Breast epithelium (tissue), 4 donors: ENCODE data around the gene FYB2. TPM values are rescaled to one million over a fixed set of nuclear protein-coding genes. Genes with fewer than 3 reads are reported as not detected.

Experiments used
- DNase-seq, 2 donors: peaks; one replicate each; pipeline ENCODE4 v3.0.0-alpha.2; 2019; ENCODE audit warnings: low spot score in 2 of 2
- H3K27ac ChIP-seq, 2 donors: fragments of 200-600 bp; sonication (generic) in 1 of 2; one replicate each; pipeline ENCODE4 v1.5.1; 2016 to 2019; ENCODE audit warnings: mild to moderate bottlenecking in 1 of 2
- H3K27me3 ChIP-seq, 2 donors: fragments of 200-600 bp; sonication (generic) in 1 of 2; one replicate each; pipeline versions ENCODE4 v1.5.1 to v1.6.0; 2017 to 2019; ENCODE audit warnings: control low read depth in 1 of 2, mild to moderate bottlenecking in 1 of 2
- H3K36me3 ChIP-seq: fragments of 200-600 bp; one replicate; pipeline ENCODE4 v1.5.1; 2019
- H3K4me1 ChIP-seq, 2 donors: fragments of 200-600 bp; sonication (generic); one replicate each; pipeline ENCODE4 v1.5.1; 2016 to 2019; ENCODE audit warnings: control low read depth in 1 of 2
- H3K4me3 ChIP-seq, 3 donors: fragments of 200-600 bp; sonication (generic); 1 replicate in 2 of 3; 2 replicates in 1 of 3; pipeline ENCODE4 v1.5.1; 2016 to 2019; ENCODE audit warnings: mild to moderate bottlenecking in 3 of 3, moderate library complexity in 2 of 3
- H3K9me3 ChIP-seq, 2 donors: fragments of 200-600 bp; sonication (generic) in 1 of 2; one replicate each; pipeline ENCODE4 v1.5.1; 2016 to 2019; ENCODE audit warnings: control low read depth in 1 of 2
- CTCF ChIP-seq, 3 donors: fragments of 450-650 bp; IDR thresholded peaks; one replicate each; pipeline ENCODE4 v1.5.1; 2016 to 2017; ENCODE audit warnings: antibody characterized with exemption in 3 of 3, mild to moderate bottlenecking in 3 of 3, moderate library complexity in 3 of 3
- POLR2A ChIP-seq: fragments of 450-650 bp; IDR thresholded peaks from one replicate; pipeline ENCODE4 v1.6.1; 2016; ENCODE audit warnings: antibody characterized with exemption, mild to moderate bottlenecking, moderate library complexity
- POLR2AphosphoS5 ChIP-seq, 3 donors: sonication (generic); formaldehyde crosslinking; IDR thresholded peaks; one replicate each; pipeline ENCODE4 v1.6.1; 2017; ENCODE audit warnings: antibody characterized with exemption in 3 of 3
- intact Hi-C: fragments of 100-400 bp; cut with DNase I; formaldehyde crosslinking; loops from one replicate; pipeline ENCODE4 v1.15.1; 2023; ENCODE audit warnings: low total_unique reads
- total RNA-seq, 3 donors: library from RNA; depleted of rRNA; stranded (reverse); fragments of >200 nt; gene quantifications; one replicate each; pipeline ENCODE4 v1.1.0, GENCODE V29; 2016

The FYB2 gene
- total RNA-seq, 3 donors from 2014 or later, result 11.3 to 22.9 TPM; not detected in 1

- Histone ChIP-seq H3K36me3 (no peaks in the 10 kb centered on the region), H3K9me3 (no peaks in the 10 kb centered on the region), H3K27me3 (no peaks in the 10 kb centered on the region), H3K4me1 (no peaks in the 10 kb centered on the region), H3K4me3 (no peak overlapping the region), H3K27ac (no peak overlapping the region)
- DNase-seq, result no peak
- intact Hi-C loops, result no loop called here
- no peak for TF ChIP-seq POLR2AphosphoS5 (IDR thresholded peaks at IDR 0.05)
- no peak for TF ChIP-seq CTCF (IDR thresholded peaks at IDR 0.05)
- no peak for TF ChIP-seq POLR2A
Observed at GRCh38 chr1:56771717-56772116, 47.5 kb downstream of the FYB2 start.

GRCh38 chr1:56758794-56759193, 60.4 kb downstream of the FYB2 start:
- H3K27me3 ChIP-seq, result no peaks in the 10 kb centered on the region
- TF ChIP-seq POLR2AphosphoS5 (IDR thresholded peaks at IDR 0.05) (no peak), CTCF (IDR thresholded peaks at IDR 0.05) (no peak), POLR2A (no peak)
- H3K4me1 ChIP-seq, result no peaks in the 10 kb centered on the region
- H3K27ac ChIP-seq, result no peak overlapping the region
- H3K36me3 ChIP-seq, result no peaks in the 10 kb centered on the region
- no peak overlapping the region for H3K4me3 ChIP-seq
- no peak for DNase-seq
- intact Hi-C loops, result no loop called here
- H3K9me3 ChIP-seq, result no peaks in the 10 kb centered on the region

- no peak overlapping the region for H3K4me3 ChIP-seq
- DNase-seq, result peak in 1 of 2 donors; percentile 19
- H3K9me3 ChIP-seq, result no peaks in the 10 kb centered on the region
- H3K27ac ChIP-seq, result no peak overlapping the region
- H3K4me1 ChIP-seq, result no peaks in the 10 kb centered on the region
- intact Hi-C loops, result no loop called here
- no peaks in the 10 kb centered on the region for H3K27me3 ChIP-seq
- H3K36me3 ChIP-seq, result no peaks in the 10 kb centered on the region
- TF ChIP-seq POLR2A (no peak), POLR2AphosphoS5 (IDR thresholded peaks at IDR 0.05) (no peak), CTCF (IDR thresholded peaks at IDR 0.05) (peak in 1 of 3 donors; percentile 9)
Observed at GRCh38 chr1:56758135-56758534, 61.1 kb downstream of the FYB2 start.

- no peaks in the 10 kb centered on the region for H3K36me3 ChIP-seq
- intact Hi-C loops, result no loop called here
- no peak overlapping the region for H3K4me3 ChIP-seq
- H3K27me3 ChIP-seq, result no peaks in the 10 kb centered on the region
- no peak for TF ChIP-seq POLR2AphosphoS5 (IDR thresholded peaks at IDR 0.05)
- TF ChIP-seq CTCF (IDR thresholded peaks at IDR 0.05), result no peak
- no peak for TF ChIP-seq POLR2A
- no peaks in the 10 kb centered on the region for H3K9me3 ChIP-seq
- H3K27ac ChIP-seq, result no peak overlapping the region
- DNase-seq, result no peak
- no peaks in the 10 kb centered on the region for H3K4me1 ChIP-seq
Observed at GRCh38 chr1:56755911-56756310, 63.3 kb downstream of the FYB2 start.

GRCh38 chr1:56754708-56755479, 64.3 kb downstream of the FYB2 start:
- DNase-seq, result no peak
- H3K4me3 ChIP-seq, result no peak overlapping the region
- H3K4me1 ChIP-seq, result no peaks in the 10 kb centered on the region
- intact Hi-C loops, result no loop called here
- H3K9me3 ChIP-seq, result peaks cover 0 to 2% of the 10 kb centered on the region in 2 donors
- no peak overlapping the region for H3K27ac ChIP-seq
- TF ChIP-seq POLR2AphosphoS5 (IDR thresholded peaks at IDR 0.05), result no peak
- no peak for TF ChIP-seq CTCF (IDR thresholded peaks at IDR 0.05)
- TF ChIP-seq POLR2A, result no peak
- H3K27me3 ChIP-seq, result no peaks in the 10 kb centered on the region
- no peaks in the 10 kb centered on the region for H3K36me3 ChIP-seq
